GM12892 (cell line): ENCODE results near the gene NLRC3.

Experiments
- POLR2A ChIP-seq: IDR thresholded peaks from 2 replicates; pipeline ENCODE4 v1.6.1; 2011; ENCODE audit warnings: low read depth, low read length, control low read depth
- POLR2AphosphoS5 ChIP-seq: IDR thresholded peaks from 2 replicates; pipeline ENCODE4 v1.6.1; 2011; ENCODE audit warnings: low read depth, low read length, control low read depth
- TAF1 ChIP-seq: IDR thresholded peaks from 2 replicates; pipeline ENCODE4 v1.6.1; 2011; ENCODE audit warnings: low read depth, mild to moderate bottlenecking, control low read depth, low read length, borderline replicate concordance

GRCh38 chr16:3602320-3602653 lies 25.1 kb upstream of the NLRC3 start:
- TF ChIP-seq POLR2A = no peak
- TF ChIP-seq TAF1 = no peak
- no peak for TF ChIP-seq POLR2AphosphoS5
